ENCODE measurements around the gene NINJ2. TPM values are rescaled to one million over a fixed set of nuclear protein-coding genes. Genes with fewer than 3 reads are reported as not detected.
A peak's percentile ranks its signal among the peaks of the same experiment; 100 is the strongest.

The NINJ2 gene
- total RNA-seq, 1 donor from 2014 or later: 2.3 TPM

GRCh38 chr12:612293-612692 lies 51.0 kb downstream of the NINJ2 start:
- no peak overlapping the region for H3K27ac Mint-ChIP-seq (ENCODE audit: unreplicated experiment)
- no peaks in the 10 kb centered on the region for H3K9me3 Mint-ChIP-seq (ENCODE audit: unreplicated experiment)
- H3K4me3 Mint-ChIP-seq (ENCODE audit: unreplicated experiment): no peak overlapping the region
- DNase-seq (ENCODE audit: low spot score): no peak
- TF ChIP-seq CTCF (IDR thresholded peaks at IDR 0.05; ENCODE audit: unreplicated experiment): no peak
- H3K4me1 Mint-ChIP-seq (ENCODE audit: unreplicated experiment): peaks cover 56% of the 10 kb centered on the region
- H3K27me3 Mint-ChIP-seq (ENCODE audit: unreplicated experiment): peaks cover 9% of the 10 kb centered on the region
- H3K36me3 Mint-ChIP-seq (ENCODE audit: low read depth, unreplicated experiment): no peaks in the 10 kb centered on the region

- H3K9me3 Mint-ChIP-seq (ENCODE audit: unreplicated experiment): no peaks in the 10 kb centered on the region
- H3K27ac Mint-ChIP-seq (ENCODE audit: unreplicated experiment): no peak overlapping the region
- no peak overlapping the region for H3K4me3 Mint-ChIP-seq (ENCODE audit: unreplicated experiment)
- H3K36me3 Mint-ChIP-seq (ENCODE audit: low read depth, unreplicated experiment): no peaks in the 10 kb centered on the region
- peaks cover 9% of the 10 kb centered on the region for H3K27me3 Mint-ChIP-seq (ENCODE audit: unreplicated experiment)
- peaks cover 58% of the 10 kb centered on the region for H3K4me1 Mint-ChIP-seq (ENCODE audit: unreplicated experiment)
- DNase-seq (ENCODE audit: low spot score): no peak
- TF ChIP-seq CTCF (IDR thresholded peaks at IDR 0.05; ENCODE audit: unreplicated experiment): no peak
Measured at GRCh38 chr12:611721-612120, 51.5 kb downstream of the NINJ2 start.

GRCh38 chr12:608921-609320 lies 54.3 kb downstream of the NINJ2 start:
- Mint-ChIP-seq H3K27me3 (ENCODE audit: unreplicated experiment) (peaks cover 6% of the 10 kb centered on the region), H3K9me3 (ENCODE audit: unreplicated experiment) (no peaks in the 10 kb centered on the region), H3K36me3 (ENCODE audit: low read depth, unreplicated experiment) (no peaks in the 10 kb centered on the region), H3K4me3 (ENCODE audit: unreplicated experiment) (no peak overlapping the region), H3K27ac (ENCODE audit: unreplicated experiment) (no peak overlapping the region), H3K4me1 (ENCODE audit: unreplicated experiment) (peaks cover 51% of the 10 kb centered on the region)
- no peak for TF ChIP-seq CTCF (IDR thresholded peaks at IDR 0.05; ENCODE audit: unreplicated experiment)
- no peak for DNase-seq (ENCODE audit: low spot score)

- no peak for DNase-seq (ENCODE audit: low spot score)
- H3K36me3 Mint-ChIP-seq (ENCODE audit: low read depth, unreplicated experiment): no peaks in the 10 kb centered on the region
- peaks cover 6% of the 10 kb centered on the region for H3K27me3 Mint-ChIP-seq (ENCODE audit: unreplicated experiment)
- H3K4me1 Mint-ChIP-seq (ENCODE audit: unreplicated experiment): peaks cover 53% of the 10 kb centered on the region
- TF ChIP-seq CTCF (IDR thresholded peaks at IDR 0.05; ENCODE audit: unreplicated experiment): no peak
- peak overlapping the region; percentile 88 for H3K27ac Mint-ChIP-seq (ENCODE audit: unreplicated experiment)
- no peaks in the 10 kb centered on the region for H3K9me3 Mint-ChIP-seq (ENCODE audit: unreplicated experiment)
- H3K4me3 Mint-ChIP-seq (ENCODE audit: unreplicated experiment): no peak overlapping the region
Measured at GRCh38 chr12:608413-608812, 54.8 kb downstream of the NINJ2 start.

GRCh38 chr12:607541-608001 lies 55.7 kb downstream of the NINJ2 start:
- Mint-ChIP-seq H3K4me3 (ENCODE audit: unreplicated experiment) (no peak overlapping the region), H3K9me3 (ENCODE audit: unreplicated experiment) (no peaks in the 10 kb centered on the region), H3K4me1 (ENCODE audit: unreplicated experiment) (peaks cover 53% of the 10 kb centered on the region), H3K36me3 (ENCODE audit: low read depth, unreplicated experiment) (no peaks in the 10 kb centered on the region), H3K27ac (ENCODE audit: unreplicated experiment) (peak overlapping the region; percentile 88), H3K27me3 (ENCODE audit: unreplicated experiment) (peaks cover 6% of the 10 kb centered on the region)
- no peak for DNase-seq (ENCODE audit: low spot score)
- TF ChIP-seq CTCF (IDR thresholded peaks at IDR 0.05; ENCODE audit: unreplicated experiment): no peak
